HepG2 (cell line): ENCODE measurements around the gene SYNGR1. TPM values are rescaled to one million over a fixed set of nuclear protein-coding genes. Genes with fewer than 3 reads are reported as not detected.

Experiments used
- AKNA ChIP-seq: sonication (generic); formaldehyde crosslinking; IDR thresholded peaks from 2 replicates; pipeline ENCODE4 v1.4.0; 2020; ENCODE audit warnings: missing genetic modification reagents, borderline replicate concordance
- CSRNP1 ChIP-seq: sonication (generic); formaldehyde crosslinking; IDR thresholded peaks from 2 replicates; pipeline ENCODE4 v1.8.1; 2023; ENCODE audit warnings: mild to moderate bottlenecking, missing genetic modification reagents
- EP300 ChIP-seq, 3 experiments: sonication (generic) in 1 of 3; formaldehyde crosslinking in 1 of 3; IDR thresholded peaks; 2 replicates each; pipeline versions ENCODE4 v1.5.1 to v1.6.1; 2011 to 2020; ENCODE audit warnings: low read depth in 2 of 3, low read length in 2 of 3, borderline replicate concordance in 1 of 3, improper control_type of control experiment in 1 of 3, mild to moderate bottlenecking in 1 of 3, missing genetic modification reagents in 1 of 3, moderate library complexity in 1 of 3
- IRF9 ChIP-seq: sonication (generic); formaldehyde crosslinking; IDR thresholded peaks from 2 replicates; pipeline ENCODE4 v1.8.0; 2022; ENCODE audit warnings: missing genetic modification reagents, mild to moderate bottlenecking, borderline replicate concordance
- PITX1 ChIP-seq: sonication (generic); formaldehyde crosslinking; IDR thresholded peaks from 2 replicates; pipeline ENCODE4 v1.5.1; 2020; ENCODE audit warnings: mild to moderate bottlenecking, missing genetic modification reagents
- RAD21 ChIP-seq: fragments of 450-650 bp; formaldehyde crosslinking; IDR thresholded peaks from 2 replicates; pipeline ENCODE4 v1.5.0; 2020; ENCODE audit warnings: mild to moderate bottlenecking
- SP140L ChIP-seq: sonication (generic); formaldehyde crosslinking; IDR thresholded peaks from 2 replicates; pipeline ENCODE4 v1.4.0; 2020; ENCODE audit warnings: missing genetic modification reagents, borderline replicate concordance
- XRCC5 ChIP-seq: fragments of 200-400 bp; formaldehyde crosslinking; optimal IDR thresholded peaks from 2 replicates; pipeline ENCODE3; 2017; ENCODE audit warnings: mild to moderate bottlenecking, low read length
- ZBTB2 ChIP-seq: sonication (generic); formaldehyde crosslinking; IDR thresholded peaks from 2 replicates; pipeline ENCODE4 v1.8.0; 2022; ENCODE audit warnings: low read depth, missing genetic modification reagents
- ZBTB43 ChIP-seq: sonication (generic); formaldehyde crosslinking; conservative IDR thresholded peaks from 2 replicates; pipeline ENCODE4 v1.4.0; 2020; ENCODE audit warnings: missing genetic modification reagents
- ZNF292 ChIP-seq: sonication (generic); formaldehyde crosslinking; IDR thresholded peaks from 2 replicates; pipeline ENCODE4 v1.8.1; 2022; ENCODE audit warnings: mild to moderate bottlenecking, low read depth, missing genetic modification reagents, borderline replicate concordance
- ZNF670 ChIP-seq: sonication (generic); formaldehyde crosslinking; IDR thresholded peaks from 2 replicates; pipeline ENCODE4 v1.8.0; 2022; ENCODE audit warnings: mild to moderate bottlenecking, missing genetic modification reagents, borderline replicate concordance
- ZNF710 ChIP-seq: sonication (generic); formaldehyde crosslinking; IDR thresholded peaks from 2 replicates; pipeline ENCODE4 v1.5.0; 2020; ENCODE audit warnings: mild to moderate bottlenecking, missing genetic modification reagents, borderline replicate concordance
- polyA plus RNA-seq, 8 experiments: library from polyadenylated mRNA; depleted of rRNA in 3 of 8; stranded (reverse) in 7 of 8; unstranded in 1 of 8; fragments of >200 nt; fragmentation: Illumina TruSeq in 4 of 8; extraction: Trizol in 4 of 8; gene quantifications; 2 replicates each; pipeline versions ENCODE4 v1.2.1 to v1.2.3, GENCODE V29; 2011 to 2016; ENCODE audit warnings: low read depth in 4 of 8, missing spikeins in 1 of 8, mixed read lengths in 1 of 8; ENCODE audit not compliant: insufficient read depth in 1 of 8
- total RNA-seq, 5 experiments: library from RNA; depleted of rRNA; stranded (reverse); fragments of >200 nt; fragmentation: Illumina TruSeq; extraction: Trizol; gene quantifications; 2 replicates each; pipeline ENCODE4 v1.2.3, GENCODE V29; 2016; ENCODE audit warnings: low read depth in 1 of 5

SYNGR1 gene
- total and polyA plus RNA-seq, 2 of the 13 experiments (the other 11 are each of a cell fraction or from before 2014, with no cell fraction given), result 0.27 to 2.7 TPM

GRCh38 chr22:39303358-39303757, 46.4 kb upstream of the SYNGR1 start (continued):
- TF ChIP-seq ZNF670 (CRISPR knock-in tag) (no peak; the same call in 1 of the 2 replicates), IRF9 (CRISPR knock-in tag) (peak; percentile 79; the same call in 1 of the 2 replicates), RAD21 (CRISPR knock-in tag) (0 out of 2 replicates have a peak, but pooled peaks have one; percentile 20), PITX1 (peak; percentile 91), CSRNP1 (no peak), AKNA (CRISPR knock-in tag) (no peak), EP300 (IDR thresholded peaks at IDR 0.05; ENCODE audit: low read depth in 2 of 2, low read length in 2 of 2) (peak in 1 of 2 experiments; percentile 73; a peak in 2 of 4 replicates), EP300 (CRISPR knock-in tag; IDR thresholded peaks at IDR 0.05; ENCODE audit: borderline replicate concordance) (peak; percentile 34; the same call in 1 of the 2 replicates), ZBTB43 (CRISPR knock-in tag) (peak; percentile 79), ZNF710 (CRISPR knock-in tag) (peak; percentile 64; the same call in 1 of the 2 replicates), XRCC5 (no peak), ZNF292 (CRISPR knock-in tag) (peak; percentile 85; the same call in 1 of the 2 replicates), ZBTB2 (no peak), SP140L (CRISPR knock-in tag) (no peak)
